Activated B cell treated with CpG ODN at 0.5 μM for 24 hours (primary cell): ENCODE results near the gene HK1. TPM values are rescaled to one million over a fixed set of nuclear protein-coding genes. Genes with fewer than 3 reads are reported as not detected.
"Not testable (repeated sequence)": the region's sequence is repeated elsewhere in the genome, so short reads cannot be mapped to it uniquely, and the experiment has no call there.

ENCODE experiments used
- ATAC-seq: fragments of 200-7000 bp; cut with Tn5 transposase; one replicate; pipeline ENCODE4 v1.10.0; 2021; ENCODE audit warnings: low read depth, mild to moderate bottlenecking, moderate library complexity
- CTCF ChIA-PET: fragments of 350-600 bp; sonication (Branson Sonifier 250); formaldehyde crosslinking; loops from one replicate; lab custom pipeline; 2021; ENCODE audit warnings: antibody characterized with exemption; lab: Charles Lee
- POLR2A ChIA-PET: fragments of 350-600 bp; sonication (Branson Sonifier 250); formaldehyde crosslinking; loops from one replicate; lab custom pipeline; 2021; ENCODE audit warnings: antibody characterized with exemption; lab: Charles Lee
- DNase-seq: peaks from one replicate; pipeline ENCODE4 v3.0.0; 2022
- H3K27ac Mint-ChIP-seq: one replicate; pipeline ENCODE4 v1.8.0; 2020; ENCODE audit warnings: mixed read lengths
- H3K27me3 Mint-ChIP-seq: one replicate; pipeline ENCODE4 v1.8.0; 2021; ENCODE audit warnings: mixed read lengths
- H3K36me3 Mint-ChIP-seq: one replicate; pipeline ENCODE4 v1.8.0; 2021; ENCODE audit warnings: low read depth, mixed read lengths
- H3K4me1 Mint-ChIP-seq: one replicate; pipeline ENCODE4 v1.8.0; 2021; ENCODE audit warnings: mixed read lengths
- H3K4me3 Mint-ChIP-seq: one replicate; pipeline ENCODE4 v1.8.0; 2020; ENCODE audit warnings: mild to moderate bottlenecking, mixed read lengths
- H3K9me3 Mint-ChIP-seq: one replicate; pipeline ENCODE4 v1.8.0; 2020; ENCODE audit warnings: mixed read lengths
- CTCF ChIP-seq: fragments of 200-600 bp; IDR thresholded peaks from one replicate; pipeline ENCODE4 v1.8.0; 2022; ENCODE audit warnings: antibody characterized with exemption, mild to moderate bottlenecking
- intact Hi-C: fragments of 100-400 bp; cut with micrococcal nuclease; formaldehyde crosslinking; loops from one replicate; pipeline ENCODE4 v1.15.1; 2024
- total RNA-seq: library from RNA; stranded (reverse); gene quantifications from 2 replicates; pipeline ENCODE4 v1.2.3, GENCODE V29; 2022

HK1 gene
- total RNA-seq, 1 donor from 2014 or later = 47.2 TPM

GRCh38 chr10:69446650-69447151 lies 168.4 kb downstream of the HK1 start:
- POLR2A ChIA-PET = no interaction called here
- Mint-ChIP-seq H3K9me3 (no peaks in the 10 kb centered on the region), H3K4me1 (peaks cover 7% of the 10 kb centered on the region), H3K4me3 (no peak overlapping the region), H3K27ac (no peak overlapping the region), H3K36me3 (no peaks in the 10 kb centered on the region), H3K27me3 (peaks cover 18% of the 10 kb centered on the region)
- intact Hi-C loops = no loop called here
- TF ChIP-seq CTCF = no peak
- CTCF ChIA-PET = no interaction called here
- DNase-seq (no peak), ATAC-seq (no peak)

- peaks cover 25% of the 10 kb centered on the region for H3K27me3 Mint-ChIP-seq
- peaks cover 14% of the 10 kb centered on the region for H3K4me1 Mint-ChIP-seq
- DNase-seq (no peak), ATAC-seq (peak; percentile 45)
- TF ChIP-seq CTCF = no peak
- H3K9me3 Mint-ChIP-seq = no peaks in the 10 kb centered on the region
- intact Hi-C loops = no loop called here
- ChIA-PET POLR2A (no interaction called here), CTCF (no interaction called here)
- H3K27ac Mint-ChIP-seq = no peak overlapping the region
- no peaks in the 10 kb centered on the region for H3K36me3 Mint-ChIP-seq
- no peak overlapping the region for H3K4me3 Mint-ChIP-seq
Observed at GRCh38 chr10:69449841-69450240, 171.5 kb downstream of the HK1 start.

GRCh38 chr10:69450395-69450794 lies 172.1 kb downstream of the HK1 start:
- H3K36me3 Mint-ChIP-seq, H3K9me3 Mint-ChIP-seq, DNase-seq, POLR2A ChIA-PET, ATAC-seq, intact Hi-C loops, CTCF ChIA-PET, H3K27ac Mint-ChIP-seq, H3K4me3 Mint-ChIP-seq: not testable (repeated sequence)
- peaks cover 25% of the 10 kb centered on the region for H3K27me3 Mint-ChIP-seq
- H3K4me1 Mint-ChIP-seq = peaks cover 14% of the 10 kb centered on the region

GRCh38 chr10:69451209-69451783 lies 173.0 kb downstream of the HK1 start, which contains the start of gene TSPAN15:
Gene TSPAN15 (plus strand): TSS chr10:69451465. CDS start chr10:69451595, 130 bp downstream.
- Mint-ChIP-seq H3K27ac (no peak within 1 kb of the TSS), H3K4me1 (peaks cover 14% of the 10 kb centered on the region), H3K9me3 (no peaks in the 10 kb centered on the region), H3K36me3 (no peaks in the 10 kb centered on the region), H3K27me3 (peaks cover 25% of the 10 kb centered on the region), H3K4me3 (peak within 1 kb of the TSS; percentile 83)
- peak; percentile 93 for ATAC-seq
- ChIA-PET CTCF (no interaction called here), POLR2A (no interaction called here)
- peak; percentile 40 for DNase-seq
- intact Hi-C loops = loop anchor here (1.0 kb wide), 1 partner anchor 42 kb away; no protein-coding TSS in a partner anchor
- no peak for TF ChIP-seq CTCF

Other genes starting within 250 kb of the HK1 start
- gene SRGN, start 190.4 kb upstream of the HK1 start, total RNA-seq = 91.4 and 95.5 TPM in 2 replicates
- gene VPS26A, start 154.3 kb upstream of the HK1 start, total RNA-seq = 25.9 and 29.5 TPM in 2 replicates
- gene SUPV3L1, start 98.3 kb upstream of the HK1 start, total RNA-seq = 38.7 and 49.1 TPM in 2 replicates
- not detected in 2 replicates for gene HKDC1, start 58.2 kb upstream of the HK1 start, total RNA-seq
- gene TACR2, start 138.4 kb downstream of the HK1 start, total RNA-seq = not detected in 2 replicates
- 0.35 TPM in 1 of 2 replicates, not detected in the other for gene TSPAN15, start 173.0 kb downstream of the HK1 start, total RNA-seq